H9 (cell line): ENCODE data around the gene DDX11. TPM values are rescaled to one million over a fixed set of nuclear protein-coding genes. Genes with fewer than 3 reads are reported as not detected.
"Not testable (repeated sequence)": the region's sequence is repeated elsewhere in the genome, so short reads cannot be mapped to it uniquely, and the experiment has no call there.

Source experiments
- DNase-seq: peaks from one replicate; pipeline ENCODE4 v3.0.0-alpha.2; 2017
- H2AFZ ChIP-seq: one replicate; pipeline ENCODE4 v1.6.1; 2013; ENCODE audit warnings: mild to moderate bottlenecking, low read length, control low read depth, moderate library complexity
- H2AK5ac ChIP-seq: 2 replicates; pipeline ENCODE4 v1.6.1; 2013; ENCODE audit warnings: low read length, control low read depth, mixed read lengths; ENCODE audit not compliant: insufficient read length
- H2BK120ac ChIP-seq: one replicate; pipeline ENCODE4 v1.6.1; 2013; ENCODE audit warnings: low read depth, mild to moderate bottlenecking, low read length, control low read depth, inconsistent platforms; ENCODE audit not compliant: poor library complexity, severe bottlenecking
- H2BK12ac ChIP-seq: 2 replicates; pipeline ENCODE4 v1.6.1; 2013; ENCODE audit warnings: low read length, control low read depth, mixed read lengths, low read depth; ENCODE audit not compliant: insufficient read length
- H2BK15ac ChIP-seq: 2 replicates; pipeline ENCODE4 v1.6.1; 2013; ENCODE audit warnings: low read depth, low read length, control low read depth
- H2BK20ac ChIP-seq: one replicate; pipeline ENCODE4 v1.6.1; 2013; ENCODE audit warnings: low read depth, mild to moderate bottlenecking, low read length, control low read depth, inconsistent platforms; ENCODE audit not compliant: poor library complexity, severe bottlenecking
- H2BK5ac ChIP-seq: 2 replicates; pipeline ENCODE4 v1.6.1; 2013; ENCODE audit warnings: low read length, control low read depth, mixed read lengths; ENCODE audit not compliant: insufficient read length
- H3K14ac ChIP-seq: 2 replicates; pipeline ENCODE4 v1.6.1; 2013; ENCODE audit warnings: low read length, control low read depth; ENCODE audit not compliant: insufficient read depth
- H3K18ac ChIP-seq: 2 replicates; pipeline ENCODE4 v1.6.1; 2013; ENCODE audit warnings: low read depth, mild to moderate bottlenecking, mixed read lengths, low read length, control low read depth; ENCODE audit not compliant: insufficient read length
- H3K23ac ChIP-seq: 2 replicates; pipeline ENCODE4 v1.6.1; 2013; ENCODE audit warnings: low read length, control low read depth, mixed read lengths, low read depth; ENCODE audit not compliant: insufficient read length
- H3K23me2 ChIP-seq: 2 replicates; pipeline ENCODE4 v1.6.1; 2013; ENCODE audit warnings: low read depth, mild to moderate bottlenecking, mixed read lengths, low read length, control low read depth; ENCODE audit not compliant: insufficient read length, poor library complexity, severe bottlenecking
- H3K27ac ChIP-seq: 2 replicates; pipeline ENCODE4 v1.5.1; 2013; ENCODE audit warnings: low read length, control low read depth, mixed read lengths, low read depth; ENCODE audit not compliant: insufficient read length
- H3K27me3 ChIP-seq: 2 replicates; pipeline ENCODE4 v1.6.1; 2013; ENCODE audit warnings: low read length, control low read depth, inconsistent platforms; ENCODE audit not compliant: insufficient read depth
- H3K4ac ChIP-seq: 2 replicates; pipeline ENCODE4 v1.6.1; 2013; ENCODE audit warnings: low read depth, mild to moderate bottlenecking, control low read depth, inconsistent platforms, low read length, moderate library complexity
- H3K4me1 ChIP-seq: 2 replicates; pipeline ENCODE4 v1.6.1; 2013; ENCODE audit warnings: low read length, control low read depth, inconsistent platforms; ENCODE audit not compliant: insufficient read depth
- H3K4me2 ChIP-seq: 2 replicates; pipeline ENCODE4 v1.6.1; 2013; ENCODE audit warnings: low read length, control low read depth, mixed read lengths; ENCODE audit not compliant: insufficient read length, insufficient read depth
- H3K56ac ChIP-seq: 2 replicates; pipeline ENCODE4 v1.6.1; 2013; ENCODE audit warnings: low read depth, mild to moderate bottlenecking, mixed read lengths, low read length, control low read depth; ENCODE audit not compliant: insufficient read length
- H3K79me1 ChIP-seq: 2 replicates; pipeline ENCODE4 v1.6.1; 2013; ENCODE audit warnings: low read depth, mild to moderate bottlenecking, moderate library complexity, low read length, control low read depth, inconsistent platforms; ENCODE audit not compliant: insufficient read depth, poor library complexity, severe bottlenecking
- H3K79me2 ChIP-seq: 2 replicates; pipeline ENCODE4 v1.6.1; 2013; ENCODE audit warnings: low read length, control low read depth, inconsistent platforms; ENCODE audit not compliant: insufficient read depth
- H3K9ac ChIP-seq: 2 replicates; pipeline ENCODE4 v1.6.1; 2013; ENCODE audit warnings: low read length, control low read depth, mixed read lengths; ENCODE audit not compliant: insufficient read length; ENCODE audit errors: extremely low read depth
- H3K9me3 ChIP-seq: one replicate; pipeline ENCODE4 v1.6.1; 2013; ENCODE audit warnings: low read depth, low read length, inconsistent platforms; ENCODE audit not compliant: control insufficient read depth
- H3T11ph ChIP-seq: one replicate; pipeline ENCODE4 v1.6.1; 2013; ENCODE audit warnings: mild to moderate bottlenecking, low read length, control low read depth, inconsistent platforms
- H4K20me1 ChIP-seq: one replicate; pipeline ENCODE4 v1.6.1; 2013; ENCODE audit not compliant: control insufficient read depth, insufficient read length, insufficient read depth
- H4K5ac ChIP-seq: 2 replicates; pipeline ENCODE4 v1.6.1; 2013; ENCODE audit warnings: low read depth, mild to moderate bottlenecking, mixed read lengths, low read length, control low read depth; ENCODE audit not compliant: insufficient read length
- H4K8ac ChIP-seq: replicated peaks from 2 replicates; pipeline ENCODE4 v1.6.1; 2013; ENCODE audit warnings: low read length, control low read depth, mixed read lengths, low read depth; ENCODE audit not compliant: insufficient read length
- H4K91ac ChIP-seq: 2 replicates; pipeline ENCODE4 v1.6.1; 2013; ENCODE audit warnings: low read depth, mild to moderate bottlenecking, moderate library complexity, mixed read lengths, low read length, control low read depth; ENCODE audit not compliant: insufficient read length
- H3K27ac Mint-ChIP-seq, 3 experiments: 2 replicates in 2 of 3; 3 replicates in 1 of 3; pipeline ENCODE4 v1.8.0; 2020 to 2021; ENCODE audit warnings: mixed read lengths in 3 of 3, mild to moderate bottlenecking in 1 of 3, moderate library complexity in 1 of 3
- H3K27me3 Mint-ChIP-seq: 2 replicates; pipeline ENCODE4 v1.8.0; 2021; ENCODE audit warnings: low read depth, mild to moderate bottlenecking, moderate library complexity, mixed read lengths
- H3K36me3 Mint-ChIP-seq, 3 experiments: 2 replicates in 2 of 3; 3 replicates in 1 of 3; pipeline ENCODE4 v1.8.0; 2020 to 2021; ENCODE audit warnings: low read depth in 3 of 3, mixed read lengths in 3 of 3; ENCODE audit not compliant: insufficient read depth in 1 of 3
- H3K4me1 Mint-ChIP-seq, 2 experiments: 2 replicates each; pipeline ENCODE4 v1.8.0; 2020; ENCODE audit warnings: mixed read lengths in 2 of 2
- H3K4me3 Mint-ChIP-seq, 2 experiments: 2 replicates in 1 of 2; 3 replicates in 1 of 2; pipeline ENCODE4 v1.8.0; 2020 to 2021; ENCODE audit warnings: mild to moderate bottlenecking in 2 of 2, mixed read lengths in 2 of 2, moderate library complexity in 1 of 2
- H3K9me3 Mint-ChIP-seq, 2 experiments: 2 replicates in 1 of 2; 3 replicates in 1 of 2; pipeline ENCODE4 v1.8.0; 2020; ENCODE audit warnings: mild to moderate bottlenecking in 2 of 2, mixed read lengths in 2 of 2, moderate library complexity in 1 of 2
- WGBS: extraction: QIAGEN DNeasy Blood & Tissue Kit; methylation state at CpG from one replicate; pipeline ENCODE4 v1.1.7; 2013; ENCODE audit warnings: missing lambda C conversion rate, low lambda C conversion rate, mixed read lengths; ENCODE audit not compliant: insufficient read length; ENCODE audit errors: extremely low coverage; 5-methylcytosine and 5-hydroxymethylcytosine counted together
- total RNA-seq: library from RNA; stranded (reverse); gene quantifications from 2 replicates; pipeline ENCODE4 v1.2.1, GENCODE V29; 2021

Gene DDX11
- total RNA-seq, 1 experiment from 2014 or later, result 183 TPM

- not testable (repeated sequence) for H3K14ac ChIP-seq, H4K5ac ChIP-seq, H3K4me2 ChIP-seq, H3T11ph ChIP-seq, H3K18ac ChIP-seq, H2AFZ ChIP-seq, H4K20me1 ChIP-seq, H3K79me1 ChIP-seq, H2BK120ac ChIP-seq, H4K8ac ChIP-seq, H2BK12ac ChIP-seq, H3K23me2 ChIP-seq, H3K9me3 ChIP-seq, H2BK20ac ChIP-seq, H3K9ac ChIP-seq, DNase-seq, H3K27me3 ChIP-seq, H3K4me1 ChIP-seq, H4K91ac ChIP-seq, H3K9me3 Mint-ChIP-seq, H3K27me3 Mint-ChIP-seq, H3K56ac ChIP-seq, H3K4ac ChIP-seq, H3K4me3 Mint-ChIP-seq, H3K23ac ChIP-seq, H2BK5ac ChIP-seq, H2BK15ac ChIP-seq, H3K27ac ChIP-seq, H2AK5ac ChIP-seq
- H3K36me3 Mint-ChIP-seq, result peaks cover 31 to 44% (median 42%) of the 10 kb centered on the region in 3 experiments
- H3K79me2 ChIP-seq, result peaks cover 18% of the 10 kb centered on the region; the same call in 1 of the 2 replicates
- peaks cover 38 to 46% of the 10 kb centered on the region in 2 experiments for H3K4me1 Mint-ChIP-seq
- WGBS, result no CpG with 5 or more reads among the region's 4 CpGs
- peak overlapping the region in 2 of 3 experiments; percentile 57 to 72; a peak in 3 of 7 replicates for H3K27ac Mint-ChIP-seq
These were observed 3.4 kb downstream of the DDX11 start for GRCh38 chr12:31077095-31077494.

- not testable (repeated sequence) for DNase-seq, H3K79me1 ChIP-seq, H3K4me1 ChIP-seq, H2BK12ac ChIP-seq, H4K91ac ChIP-seq, H3K4ac ChIP-seq, H3K4me2 ChIP-seq, H3K9ac ChIP-seq, H3K4me3 Mint-ChIP-seq, H2BK15ac ChIP-seq, H2BK120ac ChIP-seq, H2BK5ac ChIP-seq, H3K9me3 ChIP-seq, H3T11ph ChIP-seq, H2AFZ ChIP-seq, H3K23ac ChIP-seq, H3K18ac ChIP-seq, H3K9me3 Mint-ChIP-seq, H2AK5ac ChIP-seq, H4K5ac ChIP-seq, H3K27ac ChIP-seq, H3K27me3 ChIP-seq, H3K23me2 ChIP-seq, H3K27me3 Mint-ChIP-seq, H2BK20ac ChIP-seq, H3K56ac ChIP-seq, H3K14ac ChIP-seq, H4K20me1 ChIP-seq, H4K8ac ChIP-seq
- Mint-ChIP-seq H3K4me1 (peaks cover 31 to 37% of the 10 kb centered on the region in 2 experiments), H3K27ac (peak overlapping the region in 2 of 3 experiments; percentile 45 to 46; a peak in 2 of 7 replicates), H3K36me3 (peaks cover 29 to 47% (median 44%) of the 10 kb centered on the region in 3 experiments)
- no CpG with 5 or more reads among the region's 8 CpGs for WGBS
- peaks cover 18% of the 10 kb centered on the region; the same call in 1 of the 2 replicates for H3K79me2 ChIP-seq
These were observed 4.3 kb downstream of the DDX11 start for GRCh38 chr12:31077998-31078397.
